GM19455 (cell line): Measurements from ENCODE around the gene PRSS27.

Experiments used
- ATAC-seq: cut with Tn5 transposase; IDR thresholded peaks from one replicate; pipeline ENCODE4 v1.9.1; 2021; ENCODE audit not compliant: unreplicated experiment

PRSS27 gene

DNA sequence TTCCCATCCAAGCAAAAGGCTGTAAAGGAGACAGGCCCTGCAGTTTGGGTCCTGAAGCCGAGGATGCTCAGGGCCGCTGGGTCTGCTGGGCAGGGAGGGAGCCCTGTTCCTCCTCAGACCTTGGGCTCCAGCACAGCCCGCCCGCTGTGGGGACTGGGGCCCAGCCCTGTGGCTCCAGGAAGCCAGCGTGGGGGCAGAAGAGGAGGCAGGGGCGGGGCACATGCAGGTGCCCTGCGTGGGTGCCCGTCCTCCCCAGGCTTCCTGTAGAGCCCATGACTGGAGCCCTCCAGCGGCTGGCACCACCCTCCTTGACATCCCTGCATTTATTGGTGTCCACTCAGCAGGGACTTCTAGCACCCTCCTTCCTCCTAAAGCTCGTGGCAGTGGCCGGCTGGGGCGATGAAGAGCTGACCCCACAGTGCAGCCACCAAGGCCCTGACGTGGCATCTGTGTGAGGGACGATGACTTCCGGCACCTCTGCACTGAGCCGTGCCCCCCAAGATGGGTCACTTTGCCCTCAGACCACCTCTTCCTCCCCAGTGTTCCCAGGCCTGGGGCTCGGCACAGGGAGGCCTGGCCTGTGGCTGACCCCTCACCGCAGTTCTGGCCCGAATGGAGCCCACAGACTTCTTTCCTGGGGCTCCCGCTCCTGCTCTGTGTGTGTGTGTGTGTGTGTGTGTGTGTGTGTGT, 9.9 kb downstream of the PRSS27 start:
- ATAC-seq, result no peak

DNA sequence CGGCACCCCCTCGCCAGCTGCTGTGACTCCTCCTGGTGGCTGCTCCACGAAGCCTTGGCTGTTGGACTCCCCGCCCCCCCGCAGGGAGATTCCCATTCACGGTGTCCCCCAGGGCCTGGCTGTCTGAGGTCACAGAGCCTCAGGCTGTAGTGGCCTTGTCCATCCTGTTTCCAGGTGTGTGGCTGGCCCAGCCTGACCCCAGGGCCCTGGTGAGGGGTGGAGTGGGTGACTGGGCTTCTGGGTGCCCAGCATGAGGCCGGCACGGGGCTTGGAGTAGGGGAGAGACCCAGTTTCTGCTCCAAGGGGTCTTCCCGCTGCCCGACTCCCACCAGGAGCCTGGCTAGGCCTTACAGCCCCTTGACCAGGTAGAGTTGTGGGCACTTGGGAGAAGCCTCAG, 10.4 kb downstream of the PRSS27 start:
- ATAC-seq, result no peak

DNA sequence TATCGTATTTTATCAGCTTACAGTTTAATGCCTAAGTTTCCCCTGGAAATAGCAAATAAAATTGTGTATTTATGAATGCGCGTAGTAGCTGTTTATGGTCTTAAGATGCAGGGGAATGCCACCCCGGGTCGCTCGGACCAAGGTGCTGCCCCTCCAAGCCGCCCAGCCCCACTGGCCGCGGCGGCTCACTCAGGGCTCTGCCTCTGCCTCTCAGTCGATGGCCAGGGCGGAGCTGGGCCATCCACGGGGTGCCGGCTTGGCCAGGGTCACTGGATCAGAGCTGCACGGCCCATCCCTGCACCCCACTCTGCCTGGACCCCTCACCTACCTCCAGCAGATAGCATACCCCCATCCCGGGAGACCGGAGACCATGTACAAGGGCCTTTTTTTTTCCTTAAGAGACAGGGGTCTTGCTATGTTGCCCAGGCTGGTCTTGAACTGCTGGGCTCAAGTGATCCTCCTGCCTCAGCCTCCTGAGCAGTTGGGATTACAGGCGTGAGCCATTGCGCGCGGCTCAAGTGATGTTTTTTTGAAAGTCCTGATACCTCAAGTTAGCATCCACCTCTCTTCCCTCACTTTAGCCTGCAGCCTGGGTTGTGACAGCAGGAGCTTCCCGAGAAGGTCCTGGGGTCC, 11.0 kb downstream of the PRSS27 start:
- no peak for ATAC-seq

DNA sequence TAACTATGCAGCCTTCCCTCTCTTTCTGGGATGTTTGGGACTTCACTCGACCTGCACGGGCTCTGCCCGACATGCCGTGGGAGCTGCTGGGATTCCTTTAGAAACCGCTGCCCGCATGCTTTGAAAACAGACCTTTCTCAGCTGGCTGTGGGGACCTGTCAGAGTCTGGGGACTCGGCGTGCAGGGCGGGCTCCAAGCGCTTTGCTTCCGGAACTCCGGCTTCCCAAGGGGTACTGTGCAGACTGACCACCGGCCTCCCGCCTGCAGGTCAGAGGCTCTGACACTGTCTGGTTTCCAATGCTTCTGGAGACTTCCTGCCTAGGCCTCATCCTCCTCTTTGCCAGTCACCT, 11.8 kb downstream of the PRSS27 start:
- ATAC-seq, result no peak

DNA sequence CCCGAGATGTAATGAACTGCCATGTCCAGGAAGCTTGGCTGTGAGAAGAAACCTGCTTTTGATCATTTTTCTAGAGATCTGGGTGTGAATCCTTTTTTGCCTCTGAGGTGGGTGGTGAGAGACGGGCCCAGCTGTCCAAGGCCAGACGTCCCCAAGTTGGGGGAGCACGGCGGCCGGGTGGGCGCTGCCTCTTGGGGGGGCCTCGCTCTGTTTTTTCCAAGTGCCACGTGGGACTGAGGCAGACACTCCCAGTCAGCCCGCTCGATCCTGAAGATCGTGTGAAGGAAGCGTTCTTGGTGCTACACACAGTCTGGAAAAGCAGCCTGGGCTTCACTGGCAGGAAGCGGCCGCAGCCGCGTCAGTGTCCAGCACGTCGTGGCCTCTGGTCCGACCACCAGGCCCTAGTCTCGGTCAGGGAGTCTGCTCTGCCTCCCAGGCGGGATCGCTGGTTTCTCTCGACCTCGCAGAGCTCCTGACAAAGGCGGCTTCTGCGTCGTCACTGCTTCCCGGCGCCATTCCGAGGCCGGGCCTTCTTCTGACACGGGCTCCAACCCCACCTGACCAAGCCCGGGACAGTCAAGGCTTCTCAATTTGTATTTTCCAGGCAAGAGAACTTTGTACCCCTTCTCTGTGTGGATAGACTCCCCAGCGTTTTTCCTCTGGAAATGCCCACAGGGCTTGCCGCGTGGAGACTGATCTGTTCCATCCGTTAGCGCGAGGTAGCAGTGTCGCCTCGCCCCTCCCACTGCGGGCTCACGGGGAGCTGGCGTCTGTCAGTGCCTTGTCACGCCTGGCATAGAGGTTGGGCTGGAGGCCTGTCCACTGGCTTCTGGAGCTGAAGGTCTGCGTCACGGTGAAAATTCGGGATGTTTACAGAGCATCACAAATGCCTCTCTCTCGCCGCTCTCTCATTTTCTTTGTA, 12.4 kb downstream of the PRSS27 start:
- ATAC-seq, result no peak

DNA sequence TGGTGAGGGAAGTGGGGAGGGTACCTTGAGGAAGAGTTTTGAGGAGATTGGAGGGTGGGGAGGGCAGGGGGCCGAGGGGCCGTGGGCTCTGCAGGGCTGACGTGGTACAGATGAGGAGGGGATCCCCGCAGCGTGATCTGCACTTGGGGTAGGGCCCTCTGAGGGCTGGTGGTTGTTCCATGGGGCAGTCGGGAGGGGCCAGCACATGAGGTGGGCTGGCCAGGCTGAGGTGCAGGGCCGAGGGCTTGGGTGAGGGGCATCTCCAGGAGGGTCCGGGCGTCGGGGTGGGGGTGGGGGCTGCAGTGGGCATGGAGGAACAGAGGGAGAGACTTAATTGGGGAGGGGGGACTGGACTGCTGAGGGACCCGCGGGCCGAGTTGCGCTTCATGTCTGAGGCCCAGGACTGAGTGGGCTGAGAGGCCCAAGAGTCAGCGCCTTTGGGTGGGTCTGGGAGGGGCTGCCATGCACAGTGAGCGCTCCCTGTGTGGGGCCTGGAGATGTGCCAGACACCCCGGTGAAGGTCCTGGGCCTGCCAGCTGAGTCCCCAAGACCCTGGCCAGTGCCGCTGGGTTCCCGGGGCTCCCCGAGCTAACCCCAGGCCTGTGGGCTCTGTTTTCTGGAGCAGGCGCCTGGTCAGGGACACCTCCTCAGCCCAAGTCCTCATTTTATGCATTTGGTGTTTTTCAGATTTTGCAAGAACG, 13.3 kb downstream of the PRSS27 start:
- no peak for ATAC-seq

DNA sequence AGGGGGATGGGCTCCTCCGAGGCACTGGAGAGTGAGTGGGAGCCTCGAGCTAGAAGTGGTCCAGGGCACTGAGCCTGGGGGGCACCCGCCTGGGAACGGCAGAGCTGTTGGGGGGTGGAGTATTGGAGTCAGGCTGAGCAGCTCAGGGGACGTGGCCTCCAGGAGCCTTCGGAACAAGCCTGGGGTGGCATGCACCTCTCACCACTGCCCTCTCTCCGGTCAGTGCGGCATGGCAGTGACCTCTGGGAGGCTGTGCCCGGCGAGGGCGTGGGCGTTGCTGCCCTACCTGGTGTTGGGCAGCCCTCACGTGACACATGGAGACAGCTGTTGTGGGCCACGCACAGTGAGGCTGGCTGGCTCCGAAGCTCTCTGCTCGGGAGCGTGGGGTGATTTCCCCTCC, 13.9 kb downstream of the PRSS27 start:
- ATAC-seq, result no peak

DNA sequence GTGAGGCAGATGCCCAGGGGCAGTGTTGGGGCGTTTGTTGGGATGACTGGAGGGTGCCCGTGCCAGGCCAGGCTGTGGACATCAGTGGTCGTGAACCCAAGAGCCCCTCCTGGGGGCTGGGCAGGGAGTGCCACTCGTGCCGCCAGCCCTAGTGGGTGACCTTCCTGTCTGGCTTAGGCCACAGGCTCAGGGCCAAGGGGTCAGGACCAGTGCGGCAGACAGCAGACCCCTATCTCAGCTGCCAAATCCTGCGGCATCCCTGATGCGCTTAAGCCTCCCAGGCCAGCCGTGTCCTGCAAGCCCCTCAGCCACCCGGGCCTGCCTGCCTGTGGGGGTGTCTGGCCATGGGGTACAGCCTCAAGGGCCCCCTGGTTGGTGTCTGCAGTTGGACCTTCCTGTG, 14.7 kb downstream of the PRSS27 start:
- no peak for ATAC-seq

DNA sequence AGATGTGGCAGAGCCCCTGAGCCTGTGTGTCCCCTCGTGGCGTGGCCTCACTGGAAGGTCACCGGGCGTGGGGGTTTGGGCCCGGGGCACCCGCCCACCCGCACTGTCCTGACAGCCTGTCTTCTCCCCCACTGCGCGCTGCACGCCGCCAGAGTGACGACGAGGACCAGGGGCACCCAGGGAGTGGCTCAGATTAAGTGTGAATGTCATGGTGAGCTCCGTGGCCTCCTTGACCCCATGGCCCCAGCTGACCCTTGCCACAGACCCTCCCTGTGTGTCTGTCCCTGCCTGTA, 15.1 kb downstream of the PRSS27 start:
- ATAC-seq, result no peak

DNA sequence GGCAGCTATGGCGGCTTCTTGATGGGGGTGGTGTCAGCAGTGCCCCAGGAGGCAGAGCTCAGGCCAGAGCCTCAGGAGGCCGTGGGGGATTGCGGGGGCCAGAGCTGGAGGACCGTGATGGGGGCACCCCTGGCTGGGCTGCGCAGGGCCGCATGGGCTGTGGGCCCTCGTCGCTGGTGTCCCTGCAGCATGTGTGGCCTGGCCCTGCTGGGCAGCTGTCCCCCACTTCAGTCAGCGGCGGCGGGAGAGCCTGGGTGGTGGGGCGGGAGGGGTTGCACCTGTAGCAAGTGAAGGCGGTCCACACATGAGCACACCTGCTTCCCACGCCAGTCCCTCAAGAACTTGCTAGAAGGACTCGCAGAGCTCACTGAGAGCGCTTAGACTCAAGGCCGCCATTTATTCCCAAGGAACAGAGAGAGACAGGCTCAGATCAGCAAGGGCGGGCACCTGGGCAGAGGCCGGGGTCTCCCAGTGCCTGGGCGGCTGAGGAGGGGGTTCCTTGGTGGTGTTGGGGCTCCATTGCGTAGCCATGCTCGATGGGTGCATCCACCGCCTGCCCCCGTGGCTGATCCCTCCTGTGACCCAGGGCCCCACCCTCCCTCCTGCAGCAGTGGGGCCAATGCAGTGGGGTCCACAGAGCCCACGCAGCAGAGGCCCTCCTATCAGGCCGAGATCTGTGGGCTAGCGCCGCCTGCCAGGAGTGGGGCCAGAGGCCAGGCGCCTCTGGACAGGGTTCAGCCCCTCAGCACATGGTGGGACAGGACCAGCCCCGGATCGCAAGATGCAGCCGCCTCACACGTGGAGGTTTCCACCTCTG, 15.7 kb downstream of the PRSS27 start:
- ATAC-seq, result no peak

DNA sequence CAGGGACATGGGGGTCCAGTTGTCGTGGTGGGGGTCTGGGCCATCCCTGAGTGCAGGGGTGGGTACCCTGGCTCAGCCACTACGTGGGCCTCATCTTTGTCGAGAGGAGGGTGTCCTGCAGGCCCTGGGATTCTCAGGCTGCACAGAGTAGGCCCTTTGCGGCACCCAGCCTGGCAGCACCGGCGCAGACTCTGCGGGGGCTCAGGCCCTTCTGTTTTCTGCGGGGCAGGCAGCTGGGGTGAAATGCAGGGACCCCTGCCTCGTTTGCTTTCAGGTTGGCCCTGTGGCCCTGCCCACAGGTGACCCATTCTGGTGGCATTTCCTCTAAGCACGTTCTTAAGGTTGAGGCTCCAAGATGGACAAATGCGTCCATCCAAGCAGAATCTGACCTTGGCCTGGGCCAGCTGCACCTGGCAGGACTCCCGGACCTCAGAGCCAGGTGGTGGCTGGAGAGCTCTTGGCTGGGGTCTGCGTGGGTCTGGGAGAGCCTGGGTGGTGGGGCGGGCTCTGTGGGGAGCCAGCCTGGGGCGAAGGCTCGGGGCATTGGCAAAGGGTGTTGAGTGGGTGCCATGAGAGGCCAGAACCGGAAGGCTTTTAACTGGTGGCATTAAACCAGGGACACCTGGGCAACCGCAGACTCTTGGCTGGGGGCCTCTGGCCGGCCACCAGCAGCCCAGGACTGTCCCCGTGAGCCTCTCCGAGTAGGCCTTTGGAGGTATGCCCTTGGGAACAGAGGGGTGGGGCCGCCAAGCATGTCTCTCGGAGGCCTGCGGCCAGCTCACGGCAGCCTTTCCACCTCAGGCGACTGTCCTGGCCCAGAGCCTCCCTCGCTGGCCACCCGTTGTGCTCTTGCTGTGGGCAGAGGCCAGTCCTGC, 16.9 kb downstream of the PRSS27 start:
- no peak for ATAC-seq

DNA sequence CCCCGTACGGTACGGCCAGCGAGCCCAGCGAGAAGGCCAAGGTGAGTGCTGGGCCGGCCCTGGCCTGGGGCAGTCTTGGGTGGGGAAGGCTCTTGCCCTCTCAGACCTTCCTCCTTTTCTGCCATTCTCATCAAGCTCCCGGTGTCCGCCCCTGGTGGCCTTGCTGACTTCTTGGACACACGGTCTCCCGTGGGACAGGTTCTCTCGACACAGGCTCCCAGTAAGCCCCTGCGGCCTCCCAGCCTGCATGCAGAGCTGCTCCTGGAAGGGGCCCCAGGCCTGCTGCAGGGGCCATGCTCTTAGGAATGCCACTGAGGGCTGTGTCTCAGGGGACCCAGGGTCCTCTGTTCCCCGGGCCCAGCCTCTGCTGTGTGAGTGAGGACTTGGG, 17.6 kb downstream of the PRSS27 start:
- no peak for ATAC-seq

DNA sequence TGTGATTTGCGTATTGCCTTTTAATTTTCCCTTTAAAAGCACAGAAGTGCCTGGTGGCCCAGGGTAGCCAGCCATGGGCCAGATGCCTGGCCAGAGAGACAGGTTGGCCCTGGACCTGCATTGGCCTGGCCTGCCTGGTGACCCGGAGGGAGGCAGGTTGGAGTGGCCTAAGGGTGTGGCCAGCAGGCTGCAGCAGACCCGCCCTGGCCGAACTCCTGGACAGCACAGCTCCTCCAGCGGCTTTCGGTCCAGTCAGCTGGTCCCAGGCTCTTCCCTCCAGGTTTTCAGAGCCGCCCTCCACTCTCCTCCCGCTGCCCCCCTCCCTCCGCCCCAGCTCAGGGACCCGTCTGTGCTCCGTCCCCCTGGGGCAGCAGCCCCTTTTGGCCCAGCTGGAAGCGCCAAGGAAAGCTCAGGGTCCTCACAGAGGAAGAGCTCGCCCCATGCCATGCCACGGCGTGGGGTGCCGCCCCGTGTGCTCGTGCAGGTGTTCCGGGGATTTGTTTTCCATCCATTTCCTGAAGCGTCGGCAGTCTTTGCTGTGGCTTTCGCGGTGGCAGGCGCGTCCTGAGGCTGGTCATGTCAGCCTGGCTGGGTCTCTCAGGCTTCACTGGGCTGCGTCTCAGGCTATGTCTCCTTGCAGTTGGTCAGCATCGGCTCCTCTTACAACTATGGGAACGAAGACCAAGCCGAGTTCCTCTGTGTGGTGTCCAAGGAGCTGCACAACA, 18.1 kb downstream of the PRSS27 start:
- no peak for ATAC-seq

DNA sequence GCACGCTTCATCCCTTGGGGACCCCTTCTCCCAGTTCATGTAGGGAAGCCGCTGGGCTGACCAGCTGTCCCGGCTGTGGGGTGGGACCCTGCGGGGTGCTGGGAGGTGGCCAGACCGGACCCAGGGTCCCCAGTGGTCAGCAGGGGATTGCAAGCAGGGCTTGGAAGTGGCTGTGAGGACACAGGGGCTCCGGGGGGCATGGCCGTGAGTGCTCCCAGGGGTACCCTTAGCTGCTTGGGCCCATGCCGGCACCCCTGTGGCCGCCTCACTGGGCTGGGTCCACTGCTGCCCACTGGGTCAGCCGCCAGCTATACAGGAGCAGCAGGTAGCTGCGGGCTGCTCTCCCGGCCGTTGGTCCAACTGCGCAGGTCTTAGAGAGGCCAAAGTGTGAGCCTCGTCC, 18.8 kb downstream of the PRSS27 start:
- ATAC-seq, result no peak

DNA sequence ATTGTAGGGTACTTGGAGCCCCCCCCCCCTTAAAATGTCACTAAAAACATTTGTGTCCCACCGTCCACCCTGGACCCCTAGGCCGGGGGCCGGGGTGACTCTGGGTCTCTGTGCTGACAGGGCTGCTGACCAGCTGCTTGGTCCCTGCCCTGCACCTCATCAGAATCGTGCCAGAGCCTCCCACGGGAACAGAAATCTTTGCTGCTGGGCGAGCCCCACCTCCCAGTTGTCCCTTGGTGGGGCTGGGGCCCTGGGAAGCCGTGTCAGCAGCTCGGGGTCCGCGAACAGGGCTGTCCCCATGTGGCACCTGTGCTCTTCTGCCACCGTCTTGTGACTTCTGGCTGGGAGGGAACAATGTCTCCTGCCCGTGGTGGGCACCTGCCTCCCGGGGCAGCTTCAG, 19.2 kb downstream of the PRSS27 start:
- ATAC-seq, result no peak

DNA sequence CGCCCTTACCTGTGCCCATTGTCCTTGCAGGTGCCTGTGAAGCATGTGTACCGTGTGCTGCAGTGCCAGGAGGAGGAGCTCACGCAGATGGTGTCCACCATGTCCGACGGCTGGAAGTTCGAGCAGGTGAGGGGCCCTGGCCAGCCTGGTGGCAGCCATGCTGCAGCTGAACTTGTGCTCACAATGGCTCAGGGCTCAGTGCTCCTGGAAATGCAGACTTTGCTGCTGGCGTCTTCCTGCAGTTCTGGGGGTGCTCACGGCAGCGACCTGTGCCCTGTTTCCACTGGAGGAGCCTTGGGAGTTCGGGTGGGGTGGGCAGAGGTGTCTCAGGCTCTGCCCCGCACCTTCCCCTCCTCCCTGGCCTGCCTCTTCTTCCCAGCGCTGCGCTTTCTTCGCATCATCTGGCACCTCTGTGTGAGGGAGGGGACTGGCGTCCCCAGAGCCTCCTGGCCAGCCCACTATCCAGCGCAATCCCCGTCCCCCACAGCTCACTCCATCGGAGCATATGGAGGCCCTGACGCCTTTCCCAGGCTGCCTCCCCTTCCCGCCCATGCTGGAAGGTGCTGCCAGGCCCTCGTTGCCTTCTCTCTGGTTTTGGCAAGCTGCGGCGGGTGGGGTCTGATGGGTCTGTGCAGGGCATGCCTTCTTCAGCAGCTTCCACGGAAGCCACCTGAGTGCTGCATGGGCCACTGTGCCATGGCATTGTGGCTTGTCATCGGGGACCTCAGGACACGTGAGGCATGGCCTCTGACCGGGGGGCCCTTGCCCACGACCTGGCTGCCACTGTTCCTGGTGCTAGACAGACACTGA, 20.0 kb downstream of the PRSS27 start:
- ATAC-seq, result no peak

DNA sequence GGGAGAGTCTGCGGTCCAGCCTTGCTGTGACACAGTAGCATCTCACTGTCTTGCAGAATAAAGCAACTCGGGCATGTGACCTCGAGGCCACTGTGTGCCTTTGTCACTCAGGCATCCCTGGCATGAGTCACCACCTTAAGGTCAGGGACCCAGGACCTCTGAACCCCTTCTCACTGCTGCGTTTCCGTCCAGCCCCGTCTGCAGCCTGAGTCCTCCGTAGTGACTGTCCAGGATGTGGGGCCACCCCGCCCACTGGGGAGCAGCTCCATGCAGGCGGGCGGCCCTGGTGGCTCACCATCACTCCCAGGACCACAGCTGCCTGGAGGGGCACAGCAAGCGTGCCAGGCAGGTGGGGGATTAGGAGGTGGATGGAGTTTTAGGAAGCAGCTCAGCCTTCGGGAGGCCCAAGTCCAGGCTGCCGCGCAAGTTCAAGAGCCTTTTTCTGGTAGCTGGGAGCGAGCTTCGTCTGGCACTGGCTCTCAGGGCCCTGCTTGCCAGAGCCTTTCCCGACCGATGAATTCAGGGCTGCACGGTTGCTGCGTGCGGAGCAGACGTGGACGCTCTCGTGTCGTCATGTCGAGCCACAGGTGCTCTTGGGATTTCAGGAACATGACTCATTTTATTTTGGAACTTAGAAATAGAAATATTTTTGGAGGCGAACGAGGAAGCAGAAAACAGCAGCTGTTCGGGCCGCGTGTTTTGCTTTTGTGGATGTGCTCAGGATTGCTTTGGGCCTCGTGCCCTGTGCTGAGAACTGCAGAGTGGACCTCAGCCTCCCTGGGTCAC, 20.9 kb downstream of the PRSS27 start:
- ATAC-seq, result no peak
